Effector memory CD8-positive, alpha-beta T cell (primary cell): ENCODE measurements around the gene ASAP2.

Source experiments
- ATAC-seq: fragments of 150-1000 bp; cut with Tn5 transposase; replicated peaks from 2 replicates; pipeline ENCODE4 v1.10.0; 2021; ENCODE audit warnings: mild to moderate bottlenecking, moderate library complexity
- DNase-seq, 3 experiments: peaks; one replicate each; pipeline ENCODE4 v3.0.0; 2021
- H3K27ac Mint-ChIP-seq, 2 donors: one replicate each; pipeline ENCODE4 v1.8.0; 2022; ENCODE audit warnings: mild to moderate bottlenecking in 2 of 2, mixed read lengths in 2 of 2, moderate library complexity in 2 of 2
- H3K27me3 Mint-ChIP-seq, 2 donors: one replicate each; pipeline ENCODE4 v1.8.0; 2022; ENCODE audit warnings: mixed read lengths in 2 of 2
- H3K36me3 Mint-ChIP-seq: one replicate; pipeline ENCODE4 v1.8.0; 2022; ENCODE audit warnings: mild to moderate bottlenecking, moderate library complexity, mixed read lengths; ENCODE audit not compliant: insufficient read depth
- H3K4me1 Mint-ChIP-seq, 2 donors: one replicate each; pipeline ENCODE4 v1.8.0; 2022; ENCODE audit warnings: low read depth in 2 of 2, mixed read lengths in 2 of 2
- H3K4me3 Mint-ChIP-seq, 2 donors: one replicate each; pipeline ENCODE4 v1.8.0; 2022; ENCODE audit warnings: mild to moderate bottlenecking in 2 of 2, mixed read lengths in 2 of 2, moderate library complexity in 2 of 2
- H3K9me3 Mint-ChIP-seq, 2 donors: one replicate each; pipeline ENCODE4 v1.8.0; 2022; ENCODE audit warnings: mixed read lengths in 2 of 2

Gene ASAP2

DNA sequence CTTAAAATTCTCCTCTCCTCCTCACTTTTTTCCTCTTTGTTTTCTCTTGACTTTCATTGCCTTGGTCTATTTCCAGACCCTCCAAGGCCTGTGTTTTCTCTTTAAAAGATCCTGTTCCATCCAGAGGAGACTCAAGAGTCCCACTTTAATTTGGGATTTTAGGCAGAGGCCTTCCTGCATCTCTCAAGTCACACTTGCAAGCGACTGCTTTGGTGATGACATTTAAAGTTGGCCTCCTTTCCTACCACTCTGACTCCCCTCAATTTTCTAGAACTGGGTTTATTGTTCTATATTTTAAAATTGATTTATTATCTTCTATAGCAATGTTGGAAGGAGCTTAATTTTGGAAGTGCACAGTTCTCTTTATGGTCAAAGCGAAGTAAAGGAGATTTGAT lies 16.3 kb downstream of the ASAP2 start:
- no peak overlapping the region for H3K4me3 Mint-ChIP-seq
- DNase-seq: no peak
- no peaks in the 10 kb centered on the region for H3K9me3 Mint-ChIP-seq
- H3K36me3 Mint-ChIP-seq: no peaks in the 10 kb centered on the region
- no peak for ATAC-seq
- no peak overlapping the region for H3K27ac Mint-ChIP-seq
- no peaks in the 10 kb centered on the region for H3K4me1 Mint-ChIP-seq
- H3K27me3 Mint-ChIP-seq: peaks cover 43 to 66% of the 10 kb centered on the region in 2 donors

DNA sequence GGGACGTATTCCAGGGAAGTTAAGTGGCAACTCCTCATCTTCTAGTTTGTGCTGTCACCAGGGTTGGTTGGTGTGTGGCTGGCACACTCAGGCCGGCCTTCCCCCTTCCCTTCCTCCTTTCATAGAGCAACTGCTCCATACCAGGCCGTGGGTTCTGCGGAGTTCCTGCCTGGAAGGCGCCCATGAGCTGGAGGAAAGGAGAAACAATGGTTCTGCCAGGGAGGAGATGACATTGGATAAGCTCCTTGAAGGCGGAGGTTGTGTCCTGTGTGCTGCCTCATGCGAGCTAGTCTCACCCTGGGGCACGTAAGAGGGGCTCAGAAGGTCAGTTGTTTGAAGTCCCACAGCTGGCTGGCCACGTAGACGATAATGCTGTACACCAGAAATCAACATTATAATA lies 19.2 kb downstream of the ASAP2 start:
- Mint-ChIP-seq H3K36me3 (no peaks in the 10 kb centered on the region), H3K27ac (no peak overlapping the region), H3K4me3 (no peak overlapping the region), H3K4me1 (no peaks in the 10 kb centered on the region), H3K9me3 (no peaks in the 10 kb centered on the region), H3K27me3 (peaks cover 54 to 76% of the 10 kb centered on the region in 2 donors)
- ATAC-seq: no peak
- DNase-seq: no peak

DNA sequence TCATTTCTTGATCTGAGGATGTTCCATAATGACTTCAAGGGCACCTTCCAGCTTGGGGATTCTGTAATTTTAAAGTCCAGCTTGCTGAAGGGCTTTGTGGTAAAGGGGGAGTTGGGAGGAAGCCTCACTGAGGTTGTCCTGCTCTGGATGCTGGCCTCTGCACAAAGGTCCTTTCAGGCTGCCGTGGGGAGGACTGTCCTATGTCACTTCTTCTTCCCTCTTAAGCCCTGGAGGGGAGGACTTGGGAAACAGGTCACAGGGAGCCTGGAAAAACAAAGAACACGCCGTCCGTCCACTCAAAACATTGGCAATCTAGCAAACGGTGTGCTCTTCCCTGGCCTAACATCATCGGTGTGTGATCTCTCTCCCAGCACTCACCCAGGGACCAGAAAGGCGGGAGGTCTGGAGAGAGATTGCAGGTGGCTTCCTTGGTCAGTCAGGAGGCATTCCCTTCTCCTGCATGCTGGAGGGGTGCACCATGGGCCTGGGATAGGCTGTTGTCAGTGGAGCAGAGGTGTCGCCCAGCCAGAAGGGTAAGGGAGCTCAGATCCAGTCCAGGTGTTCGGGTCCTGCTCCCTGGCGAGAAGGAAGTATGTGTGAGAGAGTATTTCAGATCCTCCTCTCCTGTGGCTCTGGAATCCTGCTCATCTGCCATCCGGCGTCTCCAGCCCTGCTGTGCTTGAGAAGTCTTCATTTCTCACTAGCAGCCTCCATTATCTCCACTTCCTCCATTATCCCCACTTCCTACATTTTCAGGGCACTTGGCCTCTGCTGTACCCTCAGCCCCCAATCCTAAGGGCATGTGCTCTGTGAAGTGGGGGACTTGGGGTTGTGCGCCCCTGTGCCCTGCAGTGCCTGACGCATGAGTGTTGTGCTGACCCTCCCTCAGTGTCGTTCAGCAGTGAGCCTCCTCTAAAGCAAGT lies 20.1 kb downstream of the ASAP2 start:
- Mint-ChIP-seq H3K4me1 (no peaks in the 10 kb centered on the region), H3K36me3 (no peaks in the 10 kb centered on the region), H3K27me3 (peaks cover 62 to 80% of the 10 kb centered on the region in 2 donors), H3K4me3 (no peak overlapping the region), H3K27ac (no peak overlapping the region), H3K9me3 (no peaks in the 10 kb centered on the region)
- no peak for ATAC-seq
- DNase-seq: no peak

DNA sequence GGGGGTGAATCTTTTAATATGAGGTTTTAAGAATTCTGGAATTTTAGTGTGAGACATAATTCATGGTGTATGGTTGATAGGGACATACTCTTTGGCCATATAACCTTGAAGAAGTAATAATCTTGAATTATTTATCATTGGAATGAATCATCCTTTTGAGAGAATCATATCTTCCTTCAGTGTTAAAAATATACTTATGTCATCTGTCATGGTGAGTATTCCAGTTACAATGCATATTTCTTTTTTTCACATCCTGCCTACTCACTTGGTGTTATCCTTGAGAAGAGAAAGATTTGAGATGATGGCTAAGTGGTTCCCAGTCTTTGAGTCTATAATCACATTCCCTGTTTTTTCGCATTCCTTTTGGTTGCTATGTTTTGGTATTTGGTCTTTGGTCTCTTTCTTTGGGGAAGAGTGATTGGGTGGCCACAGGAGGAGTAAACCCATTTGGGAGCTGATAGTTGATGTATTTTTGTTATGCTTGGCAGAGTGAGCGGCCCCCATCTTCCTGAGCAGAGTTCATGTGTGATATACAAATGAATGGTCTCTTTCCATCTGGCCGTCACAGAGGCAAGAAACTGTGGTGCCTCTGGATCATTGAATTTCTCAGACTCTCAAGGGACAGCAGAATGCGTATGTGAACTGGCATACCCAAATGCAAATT lies 21.6 kb downstream of the ASAP2 start:
- Mint-ChIP-seq H3K27me3 (peaks cover 76 to 95% of the 10 kb centered on the region in 2 donors), H3K36me3 (no peaks in the 10 kb centered on the region), H3K9me3 (no peaks in the 10 kb centered on the region), H3K4me3 (no peak overlapping the region), H3K4me1 (no peaks in the 10 kb centered on the region), H3K27ac (no peak overlapping the region)
- DNase-seq (no peak), ATAC-seq (no peak)

DNA sequence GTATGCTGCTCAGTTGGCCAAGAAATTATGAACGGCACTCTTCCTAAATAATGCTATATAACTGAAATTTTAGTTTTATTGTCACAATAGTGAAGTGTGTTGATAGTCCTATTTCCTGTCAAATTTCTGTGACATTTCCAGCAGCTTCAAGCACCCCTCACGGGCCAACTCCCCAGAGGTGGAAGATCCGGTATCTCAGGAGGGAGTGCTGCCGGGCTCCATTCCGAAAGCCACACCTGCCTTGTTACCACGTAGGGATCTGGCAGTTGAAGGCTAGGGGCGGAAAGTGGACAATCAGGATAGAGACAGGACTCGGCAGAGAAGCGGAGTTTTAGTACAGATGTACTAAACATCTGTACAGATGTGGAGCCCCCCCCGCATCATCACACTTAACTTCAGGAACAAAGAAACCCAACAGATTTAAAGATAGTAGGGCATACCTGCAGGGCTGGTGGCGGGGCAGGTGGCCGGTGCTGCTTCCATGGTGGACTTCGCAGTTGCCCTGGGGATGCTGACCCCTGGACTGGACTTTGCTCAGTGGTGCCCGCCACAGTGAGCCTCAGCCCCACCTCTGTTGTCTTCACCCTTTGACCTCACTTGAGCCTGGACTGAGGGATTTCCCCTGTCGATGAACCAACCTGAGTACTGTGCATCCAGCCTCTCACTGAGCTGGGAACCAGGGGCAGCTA lies 22.3 kb downstream of the ASAP2 start:
- no peaks in the 10 kb centered on the region for H3K36me3 Mint-ChIP-seq
- H3K27ac Mint-ChIP-seq: no peak overlapping the region
- no peak overlapping the region for H3K4me3 Mint-ChIP-seq
- no peaks in the 10 kb centered on the region for H3K9me3 Mint-ChIP-seq
- no peak for DNase-seq
- no peaks in the 10 kb centered on the region for H3K4me1 Mint-ChIP-seq
- ATAC-seq: no peak
- H3K27me3 Mint-ChIP-seq: peaks cover 76 to 93% of the 10 kb centered on the region in 2 donors

DNA sequence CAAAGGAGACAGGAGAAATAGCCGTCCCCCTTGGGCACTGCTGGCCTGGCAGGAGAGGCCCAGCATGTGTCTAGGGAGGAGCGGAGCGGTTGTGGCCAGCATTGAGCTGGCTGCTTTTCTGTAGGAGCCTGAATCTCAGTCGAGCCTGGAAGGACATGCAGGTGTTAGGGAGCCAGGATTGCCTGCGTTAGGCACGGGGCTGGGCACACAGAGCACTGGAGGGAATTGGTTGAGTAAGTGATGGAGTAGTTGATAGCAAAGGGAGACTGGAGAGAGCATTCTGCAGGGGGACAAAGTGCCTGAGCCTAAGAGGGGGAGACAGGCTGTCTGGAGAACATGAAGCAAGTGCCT lies 22.8 kb downstream of the ASAP2 start:
- DNase-seq: no peak
- no peaks in the 10 kb centered on the region for H3K9me3 Mint-ChIP-seq
- no peak overlapping the region for H3K4me3 Mint-ChIP-seq
- H3K36me3 Mint-ChIP-seq: no peaks in the 10 kb centered on the region
- H3K27ac Mint-ChIP-seq: no peak overlapping the region
- no peak for ATAC-seq
- peaks cover 75 to 87% of the 10 kb centered on the region in 2 donors for H3K27me3 Mint-ChIP-seq
- no peaks in the 10 kb centered on the region for H3K4me1 Mint-ChIP-seq

DNA sequence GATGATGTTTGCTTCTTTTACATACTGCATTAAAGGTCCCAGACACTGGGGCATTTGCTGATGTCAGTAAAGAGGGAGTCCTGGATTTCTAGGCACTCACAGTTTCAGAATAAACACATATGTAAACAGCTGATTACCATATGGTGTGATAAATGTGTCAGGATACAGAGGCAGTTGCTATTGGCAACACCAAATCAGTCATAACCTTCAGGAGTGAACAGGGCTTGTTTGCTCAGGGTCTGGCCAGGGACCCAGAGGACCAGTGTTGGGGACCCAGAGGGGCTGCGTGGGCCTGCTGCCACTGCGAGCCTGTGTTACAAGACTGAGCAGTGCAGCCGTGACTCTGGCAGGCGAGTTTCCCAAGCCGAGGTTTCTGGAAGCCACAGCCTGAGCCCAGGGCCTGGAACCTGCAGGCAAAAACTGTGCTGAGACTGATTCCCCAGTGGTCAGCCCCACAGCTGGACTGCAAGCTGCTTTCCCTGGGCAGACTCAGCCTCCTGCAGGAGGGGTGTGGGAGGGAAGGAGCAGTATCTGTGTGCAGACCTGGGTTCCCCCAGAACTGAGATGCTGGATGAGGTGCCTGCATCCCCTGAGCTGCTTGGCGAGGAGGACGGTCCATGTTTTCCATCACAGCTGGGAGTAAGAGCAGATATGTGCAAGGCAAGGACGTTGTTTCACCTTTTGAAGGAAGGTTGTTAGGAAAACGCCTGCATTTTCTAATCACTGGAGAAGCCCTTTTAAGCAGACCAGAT lies 23.6 kb downstream of the ASAP2 start:
- no peak overlapping the region for H3K4me3 Mint-ChIP-seq
- no peaks in the 10 kb centered on the region for H3K36me3 Mint-ChIP-seq
- peaks cover 71 to 87% of the 10 kb centered on the region in 2 donors for H3K27me3 Mint-ChIP-seq
- no peaks in the 10 kb centered on the region for H3K4me1 Mint-ChIP-seq
- no peaks in the 10 kb centered on the region for H3K9me3 Mint-ChIP-seq
- ATAC-seq (no peak), DNase-seq (no peak)
- no peak overlapping the region for H3K27ac Mint-ChIP-seq

DNA sequence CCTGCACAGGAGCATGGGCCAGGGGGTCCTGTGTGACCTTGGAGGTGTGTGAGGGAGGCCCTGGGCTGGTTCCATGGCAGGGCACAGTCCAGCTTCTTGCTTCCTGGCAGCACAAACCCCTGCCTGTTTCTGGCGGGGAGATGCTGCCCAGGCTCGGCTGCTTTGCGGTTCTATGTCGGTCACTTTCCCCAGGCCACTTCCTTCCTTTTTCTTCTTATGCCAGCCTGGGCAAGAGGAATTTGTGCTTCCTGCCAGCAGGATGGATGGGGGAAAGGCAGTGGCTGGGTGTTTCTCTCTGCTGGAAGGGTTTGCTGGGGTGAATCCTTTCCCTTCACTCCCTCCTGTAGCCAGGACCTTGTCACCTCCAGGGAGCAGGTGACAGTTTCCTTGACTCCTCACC lies 24.3 kb downstream of the ASAP2 start:
- no peaks in the 10 kb centered on the region for H3K9me3 Mint-ChIP-seq
- no peaks in the 10 kb centered on the region for H3K36me3 Mint-ChIP-seq
- no peak overlapping the region for H3K4me3 Mint-ChIP-seq
- DNase-seq (no peak), ATAC-seq (no peak)
- H3K4me1 Mint-ChIP-seq: no peaks in the 10 kb centered on the region
- H3K27ac Mint-ChIP-seq: no peak overlapping the region
- H3K27me3 Mint-ChIP-seq: peaks cover 71 to 87% of the 10 kb centered on the region in 2 donors

DNA sequence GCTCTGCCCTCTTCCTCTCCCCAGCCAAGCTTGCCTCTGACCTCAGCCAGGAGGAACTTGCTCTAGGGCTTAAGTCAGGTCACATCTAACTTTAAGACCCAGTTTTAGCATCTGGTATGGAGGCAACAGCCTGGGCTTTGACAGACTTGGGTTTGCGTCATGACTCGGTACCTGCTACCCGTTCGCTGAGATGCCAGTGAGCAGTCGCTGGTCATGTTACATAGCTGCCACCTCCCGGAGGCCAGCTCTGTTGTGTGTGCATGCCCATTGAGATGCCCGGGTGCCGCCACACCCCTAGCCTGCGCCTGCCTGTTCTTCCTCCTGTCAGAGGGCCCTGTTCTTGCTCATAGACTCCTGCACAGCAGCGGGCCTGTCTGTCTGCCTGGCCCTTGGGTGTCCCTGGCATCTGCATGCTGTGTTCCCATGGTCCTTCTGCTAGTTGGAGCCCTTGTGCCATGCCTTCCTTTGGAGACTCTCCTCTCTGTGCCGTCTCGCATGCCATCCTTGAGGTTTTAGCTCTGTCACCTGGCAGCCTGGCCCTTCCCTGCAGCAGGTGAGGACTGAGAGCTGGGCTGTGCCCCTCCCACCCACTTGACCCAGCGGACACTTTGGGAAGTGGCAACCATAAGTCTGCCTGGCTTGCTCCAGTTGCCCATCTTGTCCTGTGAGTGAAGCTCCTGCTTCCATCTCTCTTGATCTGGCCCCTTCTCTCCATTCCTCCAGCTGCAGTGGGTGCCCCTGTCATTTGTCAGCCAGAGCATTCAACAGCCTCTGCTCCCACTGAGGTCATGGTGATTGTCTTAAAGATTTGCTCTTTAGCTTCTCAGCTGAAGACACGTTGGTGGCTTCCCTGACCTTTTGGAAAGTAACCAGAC lies 24.9 kb downstream of the ASAP2 start:
- peaks cover 65 to 80% of the 10 kb centered on the region in 2 donors for H3K27me3 Mint-ChIP-seq
- DNase-seq (no peak), ATAC-seq (no peak)
- no peaks in the 10 kb centered on the region for H3K4me1 Mint-ChIP-seq
- H3K27ac Mint-ChIP-seq: no peak overlapping the region
- H3K9me3 Mint-ChIP-seq: no peaks in the 10 kb centered on the region
- H3K4me3 Mint-ChIP-seq: no peak overlapping the region
- H3K36me3 Mint-ChIP-seq: no peaks in the 10 kb centered on the region

DNA sequence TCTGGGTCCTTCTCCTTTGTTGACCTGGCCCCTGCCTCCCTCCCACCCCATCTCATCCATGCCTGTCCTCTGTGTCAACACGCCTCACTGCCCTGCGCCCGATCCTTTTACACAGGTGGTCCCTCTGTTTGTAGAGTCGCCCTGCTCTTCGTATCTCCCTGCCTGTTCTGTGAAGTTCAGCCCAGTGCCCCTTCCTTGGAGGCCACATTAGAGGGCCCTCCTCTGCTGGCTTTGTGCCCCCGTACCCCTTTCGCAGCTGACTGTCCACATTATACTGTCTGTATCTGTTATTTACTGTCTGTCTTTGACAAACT lies 25.5 kb downstream of the ASAP2 start:
- Mint-ChIP-seq H3K4me3 (no peak overlapping the region), H3K4me1 (no peaks in the 10 kb centered on the region), H3K27me3 (peaks cover 65 to 74% of the 10 kb centered on the region in 2 donors), H3K27ac (no peak overlapping the region), H3K36me3 (no peaks in the 10 kb centered on the region), H3K9me3 (no peaks in the 10 kb centered on the region)
- no peak for DNase-seq
- no peak for ATAC-seq

DNA sequence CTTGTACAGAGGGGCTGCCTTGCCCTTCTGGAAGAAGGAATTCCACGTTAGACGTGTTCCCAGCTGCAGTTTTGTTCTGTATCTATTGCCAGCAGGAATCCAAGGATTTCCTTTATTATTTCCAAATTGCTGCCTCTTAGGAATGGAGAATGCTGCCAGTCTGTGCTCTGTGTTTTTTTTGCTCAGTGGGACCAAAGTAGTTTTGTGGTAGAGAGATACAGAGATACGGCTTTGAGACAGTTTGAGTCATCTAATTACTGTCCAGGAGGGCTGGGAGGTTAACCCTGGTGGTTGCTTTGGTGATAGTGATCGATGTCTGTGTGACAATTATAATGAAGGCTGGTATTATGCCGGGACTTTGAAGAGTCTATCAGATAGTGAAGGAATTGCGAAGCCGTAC lies 26.3 kb downstream of the ASAP2 start:
- peaks cover 57 to 73% of the 10 kb centered on the region in 2 donors for H3K27me3 Mint-ChIP-seq
- no peak overlapping the region for H3K27ac Mint-ChIP-seq
- H3K36me3 Mint-ChIP-seq: no peaks in the 10 kb centered on the region
- ATAC-seq: no peak
- no peak for DNase-seq
- H3K9me3 Mint-ChIP-seq: no peaks in the 10 kb centered on the region
- no peak overlapping the region for H3K4me3 Mint-ChIP-seq
- H3K4me1 Mint-ChIP-seq: no peaks in the 10 kb centered on the region

DNA sequence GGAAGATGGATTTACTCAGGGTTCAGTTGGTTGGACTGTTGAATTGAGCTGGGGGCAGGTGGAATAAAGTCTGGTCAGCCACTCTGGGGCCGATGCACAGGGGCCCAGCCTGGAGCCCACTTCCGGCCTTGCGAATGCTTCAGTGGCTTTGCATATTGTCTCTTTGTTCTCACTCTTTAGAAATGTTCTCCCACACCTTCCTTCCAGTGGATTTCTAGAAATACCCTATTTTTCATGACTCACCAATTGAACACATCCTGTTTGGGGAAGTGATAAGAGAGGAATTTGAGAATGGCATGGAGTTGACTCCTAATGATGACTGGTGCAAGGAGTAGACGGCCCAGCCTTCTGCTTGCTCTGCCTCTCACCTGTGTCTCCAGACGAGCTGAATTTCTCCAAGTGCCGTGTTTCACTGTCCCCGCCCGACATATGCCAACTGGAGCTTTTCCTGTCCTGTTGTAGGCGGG lies 28.1 kb downstream of the ASAP2 start:
- H3K4me1 Mint-ChIP-seq: no peaks in the 10 kb centered on the region
- ATAC-seq (no peak), DNase-seq (no peak)
- H3K9me3 Mint-ChIP-seq: no peaks in the 10 kb centered on the region
- no peak overlapping the region for H3K27ac Mint-ChIP-seq
- H3K36me3 Mint-ChIP-seq: no peaks in the 10 kb centered on the region
- H3K27me3 Mint-ChIP-seq: peaks cover 40 to 68% of the 10 kb centered on the region in 2 donors
- no peak overlapping the region for H3K4me3 Mint-ChIP-seq
